K562 (cell line): ENCODE results near the gene SLC25A51. TPM values are rescaled to one million over a fixed set of nuclear protein-coding genes. Genes with fewer than 3 reads are reported as not detected.

ENCODE experiments used
- ATAC-seq: fragments of 200-7000 bp; cut with Tn5 transposase; 3 replicates; pipeline ENCODE4 v1.9.1; 2020; ENCODE audit warnings: moderate library complexity
- BruUV-seq: library from RNA; stranded (reverse); fragments of 400-500 nt; replicated peaks from 2 replicates; lab custom pipeline; 2021; lab: Mats Ljungman, UMichigan
- CTCF ChIA-PET: fragments of 300-600 bp; formaldehyde crosslinking; extraction: SDS; loops from one replicate; lab custom pipeline; 2021; ENCODE audit warnings: low intra/inter-chr PET ratio; lab: Yijun Ruan, JAX
- POLR2A ChIA-PET: fragments of 300-600, 350-650 bp; sonication (Branson Sonifier 250); formaldehyde crosslinking; extraction: SDS; loops from one replicate; lab custom pipeline; 2021; ENCODE audit warnings: antibody characterized with exemption, inconsistent platforms; lab: Yijun Ruan, JAX
- DNase-seq, 4 experiments: peaks; one replicate each; pipeline versions ENCODE4 v3.0.0 to v3.0.0-alpha.2; 2011 to 2018; ENCODE audit warnings: low spot score in 3 of 4, mixed read lengths in 3 of 4; ENCODE audit errors: extremely low read depth in 1 of 4
- FAIRE-seq: peaks from 2 replicates; lab custom pipeline; 2011; peaks lifted over from hg19 to GRCh38; lab: Jason Lieb, UNC
- H2AFZ ChIP-seq: 2 replicates; pipeline ENCODE4 v1.6.0; 2011; ENCODE audit warnings: low read depth, low read length, control low read depth, inconsistent platforms
- H3K27ac ChIP-seq: fragments of 200-600 bp; 3 replicates; pipeline ENCODE4 v1.8.0; 2011; ENCODE audit warnings: low read depth, mild to moderate bottlenecking, control low read depth, inconsistent platforms, low read length, moderate library complexity, mixed read lengths; ENCODE audit errors: extremely low read depth
- H3K27me3 ChIP-seq, 2 experiments: fragments of 300-600 bp in 1 of 2; 2 replicates in 1 of 2; 3 replicates in 1 of 2; pipeline versions ENCODE4 v1.6.0 to v1.8.0; 2011; ENCODE audit warnings: inconsistent platforms in 2 of 2, low read length in 2 of 2, mild to moderate bottlenecking in 1 of 2, mixed read lengths in 1 of 2, moderate library complexity in 1 of 2; ENCODE audit not compliant: control insufficient read depth in 2 of 2, insufficient read depth in 2 of 2
- H3K36me3 ChIP-seq: fragments of 300-600 bp; 3 replicates; pipeline ENCODE4 v1.8.0; 2011; ENCODE audit warnings: mild to moderate bottlenecking, low read length, inconsistent platforms; ENCODE audit not compliant: control insufficient read depth, insufficient read depth
- H3K4me1 ChIP-seq, 2 experiments: fragments of 200-600 bp in 1 of 2; replicated peaks in 1 of 2; 2 replicates in 1 of 2; 3 replicates in 1 of 2; pipeline versions ENCODE4 v1.5.1 to v1.8.0; 2011; ENCODE audit warnings: inconsistent platforms in 2 of 2, low read length in 2 of 2, mild to moderate bottlenecking in 1 of 2, mixed read lengths in 1 of 2, moderate library complexity in 1 of 2; ENCODE audit not compliant: control insufficient read depth in 2 of 2, insufficient read depth in 2 of 2
- H3K4me2 ChIP-seq: 2 replicates; pipeline ENCODE4 v1.6.1; 2011; ENCODE audit warnings: low read length, control low read depth, inconsistent platforms, mixed read lengths; ENCODE audit not compliant: insufficient read depth
- H3K4me3 ChIP-seq: fragments of 200-600 bp; sonication (generic), shearing (Covaris generic); 2 replicates; pipeline ENCODE4 v1.5.1; 2016; ENCODE audit warnings: control low read depth, inconsistent platforms
- H3K79me2 ChIP-seq: fragments of 200-600 bp; 3 replicates; pipeline ENCODE4 v1.8.0; 2011; ENCODE audit warnings: low read length, inconsistent platforms; ENCODE audit not compliant: control insufficient read depth, insufficient read depth
- H3K9ac ChIP-seq, 2 experiments: 2 replicates each; pipeline versions ENCODE4 v1.6.0 to v1.6.1; 2011; ENCODE audit warnings: low read depth in 2 of 2, low read length in 2 of 2, control low read depth in 1 of 2, inconsistent platforms in 1 of 2, mild to moderate bottlenecking in 1 of 2, mixed read lengths in 1 of 2; ENCODE audit not compliant: insufficient read depth in 1 of 2
- H3K9me1 ChIP-seq: one replicate; pipeline ENCODE4 v1.6.0; 2011; ENCODE audit warnings: inconsistent platforms, mild to moderate bottlenecking, low read length, moderate library complexity; ENCODE audit not compliant: control insufficient read depth, insufficient read depth
- H3K9me3 ChIP-seq: replicated peaks from 2 replicates; pipeline ENCODE4 v1.5.1; 2011; ENCODE audit warnings: low read depth, low read length, inconsistent platforms; ENCODE audit not compliant: control insufficient read depth, insufficient read depth
- H4K20me1 ChIP-seq: replicated peaks from 2 replicates; pipeline ENCODE4 v1.6.1; 2011; ENCODE audit warnings: low read length, inconsistent platforms, mixed read lengths; ENCODE audit not compliant: control insufficient read depth, insufficient read depth
- CEBPG ChIP-seq, 3 experiments: fragments of 200-800 bp in 1 of 3; sonication (Bioruptor generic) in 1 of 3; sonication (generic) in 1 of 3; formaldehyde crosslinking in 1 of 3; IDR thresholded peaks in 2 of 3; conservative IDR thresholded peaks in 1 of 3; 2 replicates each; pipeline versions ENCODE4 v1.6.1 to v1.8.0; 2016 to 2022; ENCODE audit warnings: missing compliant biosample characterization in 2 of 3, missing genetic modification characterization in 2 of 3, mild to moderate bottlenecking in 1 of 3, missing genetic modification reagents in 1 of 3
- CTBP1 ChIP-seq: fragments of 450-650 bp; IDR thresholded peaks from 2 replicates; pipeline ENCODE4 v1.6.1; 2016; ENCODE audit warnings: borderline replicate concordance
- FOSL1 ChIP-seq: fragments of 200-800 bp; sonication (Bioruptor generic); conservative IDR thresholded peaks from 2 replicates; pipeline ENCODE4 v1.6.1; 2016; ENCODE audit warnings: missing genetic modification characterization, missing compliant biosample characterization
- HDAC1 ChIP-seq, 2 experiments: fragments of 450-650 bp; IDR thresholded peaks; 2 replicates each; pipeline ENCODE4 v1.6.1; 2016 to 2017; ENCODE audit warnings: inconsistent platforms in 1 of 2, mild to moderate bottlenecking in 1 of 2, moderate library complexity in 1 of 2
- MYBL2 ChIP-seq, 2 experiments: fragments of 450-650 bp in 1 of 2; sonication (generic) in 1 of 2; formaldehyde crosslinking in 1 of 2; IDR thresholded peaks; 2 replicates each; pipeline versions ENCODE4 v1.6.1 to v1.8.1; 2017 to 2022; ENCODE audit warnings: borderline replicate concordance in 1 of 2, inconsistent platforms in 1 of 2, low read depth in 1 of 2, mild to moderate bottlenecking in 1 of 2, missing genetic modification reagents in 1 of 2, moderate library complexity in 1 of 2
- NCOA2 ChIP-seq, 2 experiments: fragments of 450-650 bp; IDR thresholded peaks; 2 replicates each; pipeline ENCODE4 v1.6.1; 2018; ENCODE audit warnings: mild to moderate bottlenecking in 2 of 2, moderate library complexity in 1 of 2; ENCODE audit not compliant: partially characterized antibody in 2 of 2
- NCOR1 ChIP-seq: fragments of 450-650 bp; IDR thresholded peaks from 2 replicates; pipeline ENCODE4 v1.6.1; 2016; ENCODE audit warnings: mild to moderate bottlenecking, moderate library complexity
- NUFIP1 ChIP-seq: fragments of 450-650 bp; IDR thresholded peaks from 2 replicates; pipeline ENCODE4 v1.6.1; 2018; ENCODE audit not compliant: partially characterized antibody
- SMARCE1 ChIP-seq: fragments of 450-650 bp; IDR thresholded peaks from 2 replicates; pipeline ENCODE4 v1.7.1; 2016; ENCODE audit warnings: mild to moderate bottlenecking
- SNRNP70 ChIP-seq: fragments of 200-400 bp; formaldehyde crosslinking; optimal IDR thresholded peaks from 2 replicates; pipeline ENCODE3; 2017; ENCODE audit warnings: low read depth, low read length
- SRSF1 ChIP-seq: fragments of 200-400 bp; formaldehyde crosslinking; IDR thresholded peaks from 2 replicates; pipeline ENCODE4 v1.6.1; 2017; ENCODE audit warnings: mild to moderate bottlenecking, low read depth, low read length, moderate library complexity
- TBL1XR1 ChIP-seq, 2 experiments: IDR thresholded peaks; 2 replicates each; pipeline ENCODE4 v1.6.1; 2012; ENCODE audit warnings: improper control_type of control experiment in 2 of 2, low read length in 2 of 2, mild to moderate bottlenecking in 1 of 2
- TCFL5 ChIP-seq: fragments of 250-450 bp; sonication (Bioruptor Pico); conservative IDR thresholded peaks from 2 replicates; pipeline ENCODE4 v1.6.1; 2021; ENCODE audit warnings: mild to moderate bottlenecking, moderate library complexity, matching md5 sums
- ZFP36 ChIP-seq: fragments of 150-350 bp; IDR thresholded peaks from 2 replicates; pipeline ENCODE4 v1.6.1; 2018; ENCODE audit warnings: low read length, low read depth; ENCODE audit not compliant: partially characterized antibody
- ZNF324 ChIP-seq: fragments of 250-450 bp; sonication (Bioruptor Pico); IDR thresholded peaks from 2 replicates; pipeline ENCODE4 v1.4.0; 2020; ENCODE audit warnings: mild to moderate bottlenecking
- ZNF384 ChIP-seq: IDR thresholded peaks from 2 replicates; pipeline ENCODE4 v1.6.1; 2012; ENCODE audit warnings: low read depth, low read length, improper control_type of control experiment
- ZNF561 ChIP-seq: fragments of 450-650 bp; formaldehyde crosslinking; conservative IDR thresholded peaks from 2 replicates; pipeline ENCODE4 v1.4.0; 2020; ENCODE audit warnings: mild to moderate bottlenecking, moderate library complexity
- WGBS: fragments of 100-300 bp; shearing (Covaris generic); methylation state at CpG from one replicate; pipeline ENCODE4 v1.1.6; 2016; ENCODE audit warnings: low coverage, mixed read lengths; ENCODE audit not compliant: insufficient coverage; ENCODE audit errors: missing lambda C conversion rate; 5-methylcytosine and 5-hydroxymethylcytosine counted together
- in situ Hi-C: fragments of 300-500 bp; cut with MboI; formaldehyde crosslinking; loops from 4 replicates; pipeline ENCODE4 v1.15.0; 2018; ENCODE audit warnings: inconsistent platforms, mixed read lengths
- intact Hi-C: fragments of 100-400 bp; cut with micrococcal nuclease; formaldehyde crosslinking; loops from 2 replicates; pipeline ENCODE4 v1.14.2; 2022
- polyA plus RNA-seq, 8 experiments: library from polyadenylated mRNA; depleted of rRNA in 4 of 8; stranded (reverse) in 5 of 8; unstranded in 3 of 8; fragments of >200 nt; fragmentation: Nextera tagmentation in 2 of 8; fragmentation: Illumina TruSeq in 1 of 8; extraction: Ambion mirVana in 2 of 8; extraction: Trizol in 1 of 8; gene quantifications; 2 replicates each; pipeline versions ENCODE4 v1.2.1 to v1.2.3, GENCODE V29; 2011 to 2014; ENCODE audit warnings: inconsistent platforms in 1 of 8, missing spikeins in 1 of 8
- total RNA-seq, 7 experiments: library from RNA; depleted of rRNA in 6 of 7; stranded (reverse); fragments of >200 nt in 6 of 7; fragmentation: Illumina TruSeq in 2 of 7; extraction: Trizol in 2 of 7; gene quantifications; 2 replicates each; pipeline versions ENCODE4 v1.2.1 to v1.2.3, GENCODE V29; 2011 to 2021; ENCODE audit warnings: low replicate concordance in 1 of 7
- TF ChIP-seq, protein P1 (sequence below): fragments of 450-650 bp; IDR thresholded peaks from 2 replicates; pipeline ENCODE4 v1.6.1; 2016; ENCODE audit warnings: missing biosample characterization, missing genetic modification characterization
- TF ChIP-seq, protein P2 (sequence below): fragments of 150-350 bp; conservative IDR thresholded peaks from 2 replicates; pipeline ENCODE4 v1.6.1; 2014; ENCODE audit warnings: low read length

Gene SLC25A51
- total and polyA plus RNA-seq, 9 of the 15 experiments (the other 6 are each of a cell fraction or from before 2014, with no cell fraction given) = 9.1 to 40.7 (median 24.5) TPM

DNA sequence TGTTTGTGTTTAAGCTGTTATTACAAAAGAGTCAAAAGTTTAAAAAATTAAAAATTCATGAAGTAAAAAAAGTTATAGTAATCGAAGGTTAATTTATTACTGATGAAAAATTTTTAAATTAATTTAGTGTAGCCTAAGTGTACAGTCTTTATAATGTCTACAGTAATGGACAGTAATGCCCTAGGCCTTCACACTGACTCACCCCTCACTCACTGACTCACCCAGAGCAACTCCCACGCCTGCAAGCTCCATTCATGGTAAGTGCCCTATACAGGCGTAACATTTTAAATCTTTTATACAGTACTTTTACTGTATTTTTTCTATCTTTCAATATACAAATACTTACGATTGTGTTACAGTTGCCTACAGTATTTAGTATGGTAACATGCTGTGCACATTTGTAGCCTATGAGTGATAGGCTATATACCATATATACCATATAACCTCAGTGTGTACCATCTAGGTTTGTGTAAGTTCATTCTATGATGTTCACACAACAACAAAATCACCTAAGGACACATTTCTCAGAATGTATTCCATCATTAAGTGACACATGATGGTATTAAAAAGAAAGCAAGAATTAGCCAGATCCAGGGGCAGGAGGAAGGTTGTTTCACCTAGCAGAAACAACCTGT, 63.2 kb downstream of the SLC25A51 start:
- Histone ChIP-seq H3K79me2 (peaks cover 32% of the 10 kb centered on the region), H3K4me1 (peaks cover 14 to 20% of the 10 kb centered on the region in 2 experiments), H3K9me1 (no peaks in the 10 kb centered on the region), H3K4me3 (no peak overlapping the region), H3K9me3 (no peaks in the 10 kb centered on the region), H3K36me3 (peaks cover 40% of the 10 kb centered on the region), H2AFZ (peak overlapping the region; percentile 40; the same call in 1 of the 2 replicates), H4K20me1 (no peaks in the 10 kb centered on the region), H3K4me2 (peak overlapping the region; percentile 63), H3K9ac (peak overlapping the region in 1 of 2 experiments; percentile 50; a peak in 2 of 4 replicates), H3K27ac (peak overlapping the region; percentile 87), H3K27me3 (no peaks in the 10 kb centered on the region)
- in situ Hi-C loops = no loop called here
- CTCF ChIA-PET = no interaction called here
- FAIRE-seq = peak; percentile 89
- DNase-seq = peak in 3 of 4 experiments; percentile 34 to 89 (median 41)
- POLR2A ChIA-PET = interaction anchor here (0.6 to 2.4 kb wide), 9 partner anchors 11 to 378 kb away, joined by 3 to 12 read pairs (median 4); no protein-coding TSS in a partner anchor
- intact Hi-C loops = loop anchor here (5.0 kb wide), 1 partner anchor 38 kb away; the partner anchor contains the start of gene DCAF10
- BruUV-seq = no TSS peak
- 4% methylated on average over 4 of the region's 4 CpGs for WGBS
- ATAC-seq = peak; percentile 92
- TF ChIP-seq NCOR1 (no peak), ZNF384 (no peak), SRSF1 (no peak), ZFP36 (no peak), NUFIP1 (no peak), HDAC1 (IDR thresholded peaks at IDR 0.05) (no peak), ZNF324 (CRISPR knock-in tag) (no peak), TBL1XR1 (IDR thresholded peaks at IDR 0.05; ENCODE audit: low read length in 2 of 2) (0 out of 4 replicates have a peak, but pooled peaks of 1 of the 2 experiments have one; percentile 8), NCOA2 (IDR thresholded peaks at IDR 0.05; ENCODE audit: partially characterized antibody in 2 of 2) (peak in 1 of 2 experiments; percentile 21), FOSL1 (tag) (peak; percentile 100), TCFL5 (CRISPR knock-in tag) (no peak), SNRNP70 (no peak), MYBL2 (IDR thresholded peaks at IDR 0.05; ENCODE audit: low read depth) (no peak), MYBL2 (CRISPR knock-in tag; IDR thresholded peaks at IDR 0.05; ENCODE audit: borderline replicate concordance) (no peak), SMARCE1 (peak; percentile 100), ZNF561 (no peak), CTBP1 (no peak), CEBPG (CRISPR knock-in tag; IDR thresholded peaks at IDR 0.05) (peak; percentile 17; the same call in 1 of the 2 replicates), CEBPG (tag; conservative IDR thresholded peaks at IDR 0.05 in 1 of 2, IDR thresholded peaks at IDR 0.05 in 1 of 2) (no peak; a peak in 1 of 4 replicates)
- TF ChIP-seq, protein P1, sequence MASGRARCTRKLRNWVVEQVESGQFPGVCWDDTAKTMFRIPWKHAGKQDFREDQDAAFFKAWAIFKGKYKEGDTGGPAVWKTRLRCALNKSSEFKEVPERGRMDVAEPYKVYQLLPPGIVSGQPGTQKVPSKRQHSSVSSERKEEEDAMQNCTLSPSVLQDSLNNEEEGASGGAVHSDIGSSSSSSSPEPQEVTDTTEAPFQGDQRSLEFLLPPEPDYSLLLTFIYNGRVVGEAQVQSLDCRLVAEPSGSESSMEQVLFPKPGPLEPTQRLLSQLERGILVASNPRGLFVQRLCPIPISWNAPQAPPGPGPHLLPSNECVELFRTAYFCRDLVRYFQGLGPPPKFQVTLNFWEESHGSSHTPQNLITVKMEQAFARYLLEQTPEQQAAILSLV = no peak
- TF ChIP-seq, protein P2, sequence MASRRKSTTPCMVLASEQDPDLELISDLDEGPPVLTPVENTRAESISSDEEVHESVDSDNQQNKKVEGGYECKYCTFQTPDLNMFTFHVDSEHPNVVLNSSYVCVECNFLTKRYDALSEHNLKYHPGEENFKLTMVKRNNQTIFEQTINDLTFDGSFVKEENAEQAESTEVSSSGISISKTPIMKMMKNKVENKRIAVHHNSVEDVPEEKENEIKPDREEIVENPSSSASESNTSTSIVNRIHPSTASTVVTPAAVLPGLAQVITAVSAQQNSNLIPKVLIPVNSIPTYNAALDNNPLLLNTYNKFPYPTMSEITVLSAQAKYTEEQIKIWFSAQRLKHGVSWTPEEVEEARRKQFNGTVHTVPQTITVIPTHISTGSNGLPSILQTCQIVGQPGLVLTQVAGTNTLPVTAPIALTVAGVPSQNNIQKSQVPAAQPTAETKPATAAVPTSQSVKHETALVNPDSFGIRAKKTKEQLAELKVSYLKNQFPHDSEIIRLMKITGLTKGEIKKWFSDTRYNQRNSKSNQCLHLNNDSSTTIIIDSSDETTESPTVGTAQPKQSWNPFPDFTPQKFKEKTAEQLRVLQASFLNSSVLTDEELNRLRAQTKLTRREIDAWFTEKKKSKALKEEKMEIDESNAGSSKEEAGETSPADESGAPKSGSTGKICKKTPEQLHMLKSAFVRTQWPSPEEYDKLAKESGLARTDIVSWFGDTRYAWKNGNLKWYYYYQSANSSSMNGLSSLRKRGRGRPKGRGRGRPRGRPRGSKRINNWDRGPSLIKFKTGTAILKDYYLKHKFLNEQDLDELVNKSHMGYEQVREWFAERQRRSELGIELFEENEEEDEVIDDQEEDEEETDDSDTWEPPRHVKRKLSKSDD = no peak
